Natural killer cell (primary cell): ENCODE measurements around the gene GTF2IRD1. TPM values are rescaled to one million over a fixed set of nuclear protein-coding genes. Genes with fewer than 3 reads are reported as not detected.

ENCODE experiments used
- ATAC-seq, 3 donors: fragments of 150-1000 bp in 2 of 3; fragments of 200-7000 bp in 1 of 3; cut with Tn5 transposase; 1 replicate in 1 of 3; 2 replicates in 2 of 3; pipeline ENCODE4 v1.10.0; 2021; ENCODE audit warnings: mild to moderate bottlenecking in 2 of 3, moderate library complexity in 2 of 3
- DNase-seq, 2 donors: peaks; one replicate each; pipeline versions ENCODE4 v3.0.0 to v3.0.0-alpha.2; 2013 to 2021; ENCODE audit warnings: mixed read lengths in 1 of 2
- H3K27ac ChIP-seq: one replicate; pipeline ENCODE4 v1.5.1; 2013; ENCODE audit warnings: mild to moderate bottlenecking, low read length
- H3K27me3 ChIP-seq: one replicate; pipeline ENCODE4 v1.6.1; 2013; ENCODE audit warnings: low read length; ENCODE audit not compliant: control insufficient read depth, insufficient read depth
- H3K36me3 ChIP-seq: one replicate; pipeline ENCODE4 v1.6.1; 2013; ENCODE audit warnings: low read length; ENCODE audit not compliant: control insufficient read depth, insufficient read depth
- H3K4me1 ChIP-seq: one replicate; pipeline ENCODE4 v1.6.1; 2013; ENCODE audit warnings: low read length; ENCODE audit not compliant: control insufficient read depth, insufficient read depth
- H3K4me3 ChIP-seq: one replicate; pipeline ENCODE4 v1.5.1; 2013; ENCODE audit warnings: low read length
- H3K9me3 ChIP-seq: one replicate; pipeline ENCODE4 v1.6.1; 2013; ENCODE audit warnings: low read length; ENCODE audit not compliant: control insufficient read depth, insufficient read depth
- H3K27ac Mint-ChIP-seq, 2 donors: one replicate each; pipeline ENCODE4 v1.8.0; 2022; ENCODE audit warnings: mild to moderate bottlenecking in 2 of 2, mixed read lengths in 2 of 2, moderate library complexity in 1 of 2
- H3K27me3 Mint-ChIP-seq, 2 donors: one replicate each; pipeline ENCODE4 v1.8.0; 2022; ENCODE audit warnings: low read depth in 2 of 2, mixed read lengths in 2 of 2
- H3K36me3 Mint-ChIP-seq: one replicate; pipeline ENCODE4 v1.8.0; 2022; ENCODE audit warnings: mixed read lengths
- H3K4me1 Mint-ChIP-seq, 2 donors: one replicate each; pipeline ENCODE4 v1.8.0; 2022; ENCODE audit warnings: mixed read lengths in 2 of 2
- H3K4me3 Mint-ChIP-seq: one replicate; pipeline ENCODE4 v1.8.0; 2022; ENCODE audit warnings: mild to moderate bottlenecking, moderate library complexity, mixed read lengths
- H3K9me3 Mint-ChIP-seq, 2 donors: one replicate each; pipeline ENCODE4 v1.8.0; 2022; ENCODE audit warnings: mixed read lengths in 2 of 2
- CTCF ChIP-seq: fragments of 200-600 bp; IDR thresholded peaks from one replicate; pipeline ENCODE4 v1.8.0; 2022; ENCODE audit warnings: antibody characterized with exemption
- WGBS: methylation state at CpG from one replicate; pipeline ENCODE4 v1.1.7; 2013; ENCODE audit warnings: missing lambda C conversion rate; ENCODE audit not compliant: insufficient coverage; 5-methylcytosine and 5-hydroxymethylcytosine counted together
- intact Hi-C: fragments of 100-400 bp; cut with micrococcal nuclease; formaldehyde crosslinking; loops from one replicate; pipeline ENCODE4 v1.14.2; 2022
- total RNA-seq, 4 donors: library from RNA; stranded (reverse); fragments of 120-200 nt in 1 of 4; gene quantifications; one replicate each; pipeline versions ENCODE4 v1.2.3 to v1.2.4, GENCODE V29; 2013 to 2022

GTF2IRD1 gene
- total RNA-seq, 3 donors from 2014 or later (not counting 1 experiment from before 2014, with no cell fraction given), result not detected

- Histone ChIP-seq H3K4me3 (no peak overlapping the region), H3K27ac (no peak overlapping the region)
- no peak for DNase-seq
These were observed 871 bp upstream of the GTF2IRD1 start for GRCh38 chr7:74452748-74453321.

GRCh38 chr7:74454021-74454924 is 567 bp downstream of the GTF2IRD1 start:
- H3K27me3 ChIP-seq, result peaks cover 7% of the 10 kb centered on the region
- no peak overlapping the region for H3K27ac ChIP-seq
- H3K9me3 Mint-ChIP-seq, result no peaks in the 10 kb centered on the region
- H3K27ac Mint-ChIP-seq, result no peak overlapping the region
- H3K9me3 ChIP-seq, result no peaks in the 10 kb centered on the region
- H3K4me1 ChIP-seq, result peaks cover 16% of the 10 kb centered on the region
- H3K36me3 Mint-ChIP-seq, result no peaks in the 10 kb centered on the region
- no peak for TF ChIP-seq CTCF
- intact Hi-C loops, result no loop called here
- H3K27me3 Mint-ChIP-seq, result peaks cover 8 to 27% of the 10 kb centered on the region in 2 donors
- WGBS, result 11% methylated on average over 50 of the region's 61 CpGs
- ATAC-seq, result no peak
- no peaks in the 10 kb centered on the region for H3K36me3 ChIP-seq
- DNase-seq, result no peak
- H3K4me3 ChIP-seq, result no peak overlapping the region
- H3K4me3 Mint-ChIP-seq, result peak overlapping the region; percentile 31
- H3K4me1 Mint-ChIP-seq, result peaks cover 7 to 8% of the 10 kb centered on the region in 2 donors

More at GRCh38 chr7:74452748-74453321, 871 bp upstream of the GTF2IRD1 start:
- Histone ChIP-seq H3K9me3 (no peaks in the 10 kb centered on the region), H3K4me1 (peaks cover 16% of the 10 kb centered on the region), H3K27me3 (peaks cover 7% of the 10 kb centered on the region), H3K36me3 (no peaks in the 10 kb centered on the region)
- no peak overlapping the region for H3K27ac Mint-ChIP-seq
- whole genome bisulfite sequencing, result 73% methylated on average over 6 of the region's 15 CpGs
- H3K36me3 Mint-ChIP-seq, result no peaks in the 10 kb centered on the region
- H3K9me3 Mint-ChIP-seq, result no peaks in the 10 kb centered on the region
- peaks cover 8 to 27% of the 10 kb centered on the region in 2 donors for H3K27me3 Mint-ChIP-seq
- H3K4me3 Mint-ChIP-seq, result peak overlapping the region; percentile 61
- no peak for ATAC-seq
- intact Hi-C loops, result no loop called here
- H3K4me1 Mint-ChIP-seq, result peaks cover 7 to 8% of the 10 kb centered on the region in 2 donors
- no peak for TF ChIP-seq CTCF

GRCh38 chr7:74454925-74455288 is 1.2 kb downstream of the GTF2IRD1 start:
- H3K27me3 ChIP-seq, result peaks cover 7% of the 10 kb centered on the region
- DNase-seq (no peak), ATAC-seq (no peak)
- WGBS, result 95% methylated on average over 11 of the region's 11 CpGs
- no peaks in the 10 kb centered on the region for H3K36me3 ChIP-seq
- peaks cover 8 to 27% of the 10 kb centered on the region in 2 donors for H3K27me3 Mint-ChIP-seq
- H3K9me3 ChIP-seq, result no peaks in the 10 kb centered on the region
- no peaks in the 10 kb centered on the region for H3K9me3 Mint-ChIP-seq
- peaks cover 16% of the 10 kb centered on the region for H3K4me1 ChIP-seq
- H3K4me1 Mint-ChIP-seq, result peaks cover 7 to 8% of the 10 kb centered on the region in 2 donors
- H3K27ac ChIP-seq, result no peak overlapping the region
- H3K27ac Mint-ChIP-seq, result no peak overlapping the region
- H3K4me3 Mint-ChIP-seq, result peak overlapping the region; percentile 9
- no peak for TF ChIP-seq CTCF
- no peak overlapping the region for H3K4me3 ChIP-seq
- intact Hi-C loops, result no loop called here
- H3K36me3 Mint-ChIP-seq, result no peaks in the 10 kb centered on the region
